Mesothelial cell of epicardium (in vitro differentiated cells): ENCODE results near the gene WDR11. TPM values are rescaled to one million over a fixed set of nuclear protein-coding genes. Genes with fewer than 3 reads are reported as not detected.
A peak's percentile ranks its signal among the peaks of the same experiment; 100 is the strongest.
"Not testable (repeated sequence)": the region's sequence is repeated elsewhere in the genome, so short reads cannot be mapped to it uniquely, and the experiment has no call there.

ENCODE experiments used
- DNase-seq, 2 experiments: peaks; one replicate each; pipeline ENCODE4 v3.0.0; 2021; ENCODE audit warnings: low spot score in 2 of 2; ENCODE audit not compliant: unreplicated experiment in 2 of 2
- H3K27ac Mint-ChIP-seq: 2 replicates; pipeline ENCODE4 v1.8.0; 2021; ENCODE audit warnings: mixed read lengths
- H3K27me3 Mint-ChIP-seq: 2 replicates; pipeline ENCODE4 v1.8.0; 2021; ENCODE audit warnings: low read depth, mixed read lengths
- H3K36me3 Mint-ChIP-seq: 2 replicates; pipeline ENCODE4 v1.8.0; 2021; ENCODE audit warnings: mixed read lengths
- H3K4me1 Mint-ChIP-seq: 2 replicates; pipeline ENCODE4 v1.8.0; 2021; ENCODE audit warnings: mixed read lengths
- H3K4me3 Mint-ChIP-seq: 2 replicates; pipeline ENCODE4 v1.8.0; 2021; ENCODE audit warnings: mild to moderate bottlenecking, moderate library complexity, mixed read lengths
- H3K9me3 Mint-ChIP-seq: 2 replicates; pipeline ENCODE4 v1.8.0; 2021; ENCODE audit warnings: mixed read lengths
- total RNA-seq: library from RNA; stranded (reverse); gene quantifications from 3 replicates; pipeline ENCODE4 v1.2.1, GENCODE V29; 2021
- TF ChIP-seq, protein P1 (sequence below): fragments of 200-600 bp; sonication (generic); IDR thresholded peaks from one replicate; pipeline ENCODE4 v1.5.0; 2021; ENCODE audit warnings: antibody characterized with exemption; ENCODE audit not compliant: unreplicated experiment

The WDR11 gene
- total RNA-seq, 1 donor from 2014 or later, result 76.0 TPM

DNA sequence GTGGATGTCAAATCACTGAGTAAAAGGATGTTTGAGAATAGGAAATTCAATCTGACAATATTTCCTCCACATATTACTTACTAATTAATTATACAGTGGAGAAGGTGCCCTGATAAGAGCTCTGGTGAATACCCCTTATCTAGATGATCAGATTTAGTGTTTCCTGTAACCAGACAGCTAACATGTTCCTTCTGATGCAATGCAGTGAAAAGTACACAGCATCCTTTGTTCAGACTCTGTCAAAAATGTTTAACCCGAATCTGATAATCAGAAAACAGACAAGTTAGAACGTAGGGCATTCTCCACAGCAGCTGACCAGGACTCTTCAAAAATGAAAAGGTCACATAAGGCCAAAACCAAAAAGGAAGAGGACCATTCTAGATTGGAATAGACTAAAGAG lies 46.2 kb downstream of the WDR11 start:
- peaks cover 3% of the 10 kb centered on the region for H3K9me3 Mint-ChIP-seq
- H3K4me1 Mint-ChIP-seq, result no peaks in the 10 kb centered on the region
- no peak overlapping the region for H3K4me3 Mint-ChIP-seq
- TF ChIP-seq, protein P1, sequence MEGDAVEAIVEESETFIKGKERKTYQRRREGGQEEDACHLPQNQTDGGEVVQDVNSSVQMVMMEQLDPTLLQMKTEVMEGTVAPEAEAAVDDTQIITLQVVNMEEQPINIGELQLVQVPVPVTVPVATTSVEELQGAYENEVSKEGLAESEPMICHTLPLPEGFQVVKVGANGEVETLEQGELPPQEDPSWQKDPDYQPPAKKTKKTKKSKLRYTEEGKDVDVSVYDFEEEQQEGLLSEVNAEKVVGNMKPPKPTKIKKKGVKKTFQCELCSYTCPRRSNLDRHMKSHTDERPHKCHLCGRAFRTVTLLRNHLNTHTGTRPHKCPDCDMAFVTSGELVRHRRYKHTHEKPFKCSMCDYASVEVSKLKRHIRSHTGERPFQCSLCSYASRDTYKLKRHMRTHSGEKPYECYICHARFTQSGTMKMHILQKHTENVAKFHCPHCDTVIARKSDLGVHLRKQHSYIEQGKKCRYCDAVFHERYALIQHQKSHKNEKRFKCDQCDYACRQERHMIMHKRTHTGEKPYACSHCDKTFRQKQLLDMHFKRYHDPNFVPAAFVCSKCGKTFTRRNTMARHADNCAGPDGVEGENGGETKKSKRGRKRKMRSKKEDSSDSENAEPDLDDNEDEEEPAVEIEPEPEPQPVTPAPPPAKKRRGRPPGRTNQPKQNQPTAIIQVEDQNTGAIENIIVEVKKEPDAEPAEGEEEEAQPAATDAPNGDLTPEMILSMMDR, result no peak
- DNase-seq, result no peak
- peaks cover 27% of the 10 kb centered on the region for H3K36me3 Mint-ChIP-seq
- H3K27me3 Mint-ChIP-seq, result no peaks in the 10 kb centered on the region
- H3K27ac Mint-ChIP-seq, result no peak overlapping the region

DNA sequence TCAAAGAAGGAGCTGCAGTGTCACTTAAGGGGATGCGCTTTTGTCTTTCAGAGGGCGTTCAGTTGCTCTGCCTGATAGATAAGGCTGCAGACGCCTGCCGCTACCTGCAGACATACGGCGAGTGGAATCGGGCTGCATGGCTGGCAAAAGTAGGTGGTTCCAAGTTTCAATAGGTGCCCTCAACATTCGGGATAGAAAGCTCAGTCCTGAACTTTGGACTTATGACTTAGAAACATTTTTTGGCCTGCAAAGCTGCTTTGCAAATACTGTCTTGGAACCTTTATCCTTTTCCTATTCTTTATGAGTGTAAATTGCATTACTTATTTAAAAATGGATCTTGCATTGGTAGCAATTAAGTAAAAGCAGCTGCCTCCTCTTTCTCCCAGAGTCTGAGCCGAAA lies 54.1 kb downstream of the WDR11 start:
- TF ChIP-seq, protein P1, result no peak
- Mint-ChIP-seq H3K4me3 (no peak overlapping the region), H3K27me3 (no peaks in the 10 kb centered on the region), H3K27ac (no peak overlapping the region), H3K36me3 (peaks cover 57% of the 10 kb centered on the region), H3K4me1 (no peaks in the 10 kb centered on the region), H3K9me3 (peaks cover 13% of the 10 kb centered on the region)
- no peak for DNase-seq

DNA sequence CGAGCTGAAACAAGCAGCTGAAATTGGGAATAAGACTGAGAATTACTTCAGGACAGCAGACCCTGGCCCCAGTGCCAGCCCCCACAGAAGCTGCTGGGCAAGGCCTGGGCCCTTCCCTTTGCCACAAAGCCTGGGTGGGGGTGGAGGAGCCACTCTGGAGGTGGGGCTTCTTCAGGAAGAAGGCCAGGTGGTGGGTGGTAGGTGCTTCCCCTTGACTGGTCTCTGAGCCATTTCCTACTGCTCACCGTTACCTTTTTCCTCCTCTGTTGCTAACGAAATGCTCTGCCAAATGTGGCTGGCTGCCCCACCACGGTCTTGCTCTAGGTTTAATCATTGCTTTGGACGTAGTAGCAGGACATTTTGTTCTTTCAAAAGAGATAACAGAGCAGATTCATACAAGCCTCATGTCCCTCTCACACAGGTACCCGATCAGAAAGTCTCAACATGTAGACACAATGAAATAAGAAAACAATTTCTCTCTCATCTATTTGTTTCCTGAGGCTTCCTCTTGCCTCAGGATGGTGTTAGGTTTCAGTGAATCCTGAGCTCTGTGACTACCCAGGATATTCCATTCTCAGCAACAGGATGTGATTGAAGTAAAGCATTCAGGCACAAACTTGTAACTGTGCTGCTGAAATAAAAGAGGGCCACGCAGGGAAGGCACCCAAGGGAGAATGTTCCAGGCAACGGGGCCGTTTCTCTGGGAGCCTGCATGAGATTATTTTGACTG lies 66.5 kb downstream of the WDR11 start:
- TF ChIP-seq, protein P1, result no peak
- no peaks in the 10 kb centered on the region for H3K27me3 Mint-ChIP-seq
- no peaks in the 10 kb centered on the region for H3K4me1 Mint-ChIP-seq
- peaks cover 14% of the 10 kb centered on the region for H3K9me3 Mint-ChIP-seq
- no peak for DNase-seq
- peaks cover 6% of the 10 kb centered on the region for H3K36me3 Mint-ChIP-seq
- no peak overlapping the region for H3K4me3 Mint-ChIP-seq
- no peak overlapping the region for H3K27ac Mint-ChIP-seq

- H3K27me3 Mint-ChIP-seq, H3K36me3 Mint-ChIP-seq, H3K4me1 Mint-ChIP-seq, H3K9me3 Mint-ChIP-seq, H3K27ac Mint-ChIP-seq, DNase-seq, H3K4me3 Mint-ChIP-seq: not testable (repeated sequence)
Observed at GRCh38 chr10:120923886-120924285, 72.7 kb downstream of the WDR11 start.

GRCh38 chr10:120926611-120927010 lies 75.4 kb downstream of the WDR11 start:
- Mint-ChIP-seq H3K36me3 (no peaks in the 10 kb centered on the region), H3K27me3 (no peaks in the 10 kb centered on the region), H3K27ac (no peak overlapping the region), H3K4me1 (peaks cover 2% of the 10 kb centered on the region), H3K9me3 (no peaks in the 10 kb centered on the region), H3K4me3 (no peak overlapping the region)
- DNase-seq, result peak in 1 of 2 experiments; percentile 31
- TF ChIP-seq, protein P1, result no peak

DNA sequence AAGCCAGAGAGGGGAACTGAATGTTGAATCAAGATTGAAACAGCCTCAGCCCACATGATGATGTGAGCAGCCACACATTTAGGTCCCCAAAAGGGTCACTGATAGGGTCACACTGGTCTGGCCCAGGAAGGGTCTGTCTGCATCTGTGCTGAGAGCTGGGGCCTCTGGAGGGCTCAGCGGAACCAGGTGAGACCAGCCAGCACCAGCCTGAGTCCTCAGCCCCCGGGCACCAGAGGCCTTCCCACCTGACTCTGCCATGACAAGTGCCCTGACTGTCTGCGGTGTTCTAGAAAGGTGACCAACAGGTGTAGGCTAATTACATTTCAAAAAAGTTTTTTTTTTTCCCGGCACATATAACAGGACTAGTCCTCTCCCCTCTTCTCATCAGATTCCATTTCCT lies 76.2 kb downstream of the WDR11 start:
- Mint-ChIP-seq H3K36me3 (no peaks in the 10 kb centered on the region), H3K27me3 (no peaks in the 10 kb centered on the region), H3K4me3 (no peak overlapping the region), H3K27ac (no peak overlapping the region), H3K9me3 (no peaks in the 10 kb centered on the region), H3K4me1 (peaks cover 2% of the 10 kb centered on the region)
- peak in 1 of 2 experiments; percentile 25 for DNase-seq
- TF ChIP-seq, protein P1, result no peak
